NT2/D1 (cell line): ENCODE measurements around the gene LSM3.

Experiments
- DNase-seq: peaks from one replicate; pipeline ENCODE4 v3.0.0-alpha.2; 2011; ENCODE audit warnings: low read depth, low spot score
- H3K27me3 ChIP-seq: 2 replicates; pipeline ENCODE4 v1.6.0; 2011; ENCODE audit warnings: mild to moderate bottlenecking; ENCODE audit not compliant: insufficient read length, insufficient read depth
- H3K36me3 ChIP-seq: 2 replicates; pipeline ENCODE4 v1.6.1; 2011; ENCODE audit warnings: mild to moderate bottlenecking, low read length, mixed read lengths; ENCODE audit not compliant: insufficient read depth, insufficient read length
- H3K4me1 ChIP-seq: 2 replicates; pipeline ENCODE4 v1.5.1; 2011; ENCODE audit not compliant: insufficient read depth, insufficient read length
- H3K4me3 ChIP-seq: 2 replicates; pipeline ENCODE4 v1.5.1; 2011; ENCODE audit warnings: low read depth; ENCODE audit not compliant: insufficient read length
- H3K9ac ChIP-seq: 2 replicates; pipeline ENCODE4 v1.6.0; 2011; ENCODE audit warnings: low read depth; ENCODE audit not compliant: insufficient read length
- H3K9me3 ChIP-seq: 2 replicates; pipeline ENCODE4 v1.5.1; 2011; ENCODE audit warnings: mild to moderate bottlenecking, low read length; ENCODE audit not compliant: insufficient read depth
- SUZ12 ChIP-seq: IDR thresholded peaks from 2 replicates; pipeline ENCODE4 v1.6.1; 2011; ENCODE audit not compliant: insufficient read length, insufficient read depth; ENCODE audit errors: extremely low read depth
- YY1 ChIP-seq: IDR thresholded peaks from 2 replicates; pipeline ENCODE4 v1.6.1; 2011; ENCODE audit not compliant: insufficient read length, insufficient read depth
- ZNF274 ChIP-seq: IDR thresholded peaks from 2 replicates; pipeline ENCODE4 v1.6.1; 2011; ENCODE audit warnings: mild to moderate bottlenecking, low read depth, low read length

Gene LSM3

GRCh38 chr3:14246414-14246813 lies 67.8 kb downstream of the LSM3 start:
- Histone ChIP-seq H3K27me3 (no peaks in the 10 kb centered on the region), H3K4me3 (no peak overlapping the region), H3K36me3 (no peaks in the 10 kb centered on the region), H3K9ac (no peak overlapping the region), H3K9me3 (no peaks in the 10 kb centered on the region), H3K4me1 (no peaks in the 10 kb centered on the region)
- TF ChIP-seq YY1: no peak
- no peak for TF ChIP-seq SUZ12
- no peak for TF ChIP-seq ZNF274
- no peak for DNase-seq

DNA sequence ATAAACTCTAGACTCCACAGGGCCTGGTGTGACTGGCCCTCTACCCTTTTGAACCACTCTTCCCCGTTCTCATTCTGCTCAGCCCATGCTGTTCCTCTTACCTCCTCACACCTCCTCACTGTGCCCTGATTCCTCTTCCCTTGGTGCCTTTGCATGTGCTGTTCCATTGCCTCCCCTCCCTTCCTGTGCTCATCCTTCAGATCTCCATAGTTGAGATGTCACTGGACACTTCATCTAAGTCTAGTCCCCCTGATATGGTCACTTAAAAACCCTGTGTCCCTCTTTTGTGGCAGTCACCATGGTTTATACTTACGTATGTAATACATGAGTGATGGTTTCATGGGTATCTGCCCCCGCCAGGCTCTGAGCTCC lies 69.8 kb downstream of the LSM3 start:
- Histone ChIP-seq H3K9ac (no peak overlapping the region), H3K36me3 (no peaks in the 10 kb centered on the region), H3K9me3 (no peaks in the 10 kb centered on the region), H3K27me3 (peaks cover 3% of the 10 kb centered on the region), H3K4me3 (no peak overlapping the region), H3K4me1 (no peaks in the 10 kb centered on the region)
- TF ChIP-seq ZNF274 (no peak), YY1 (no peak), SUZ12 (no peak)
- no peak for DNase-seq

- H3K9ac ChIP-seq: no peak overlapping the region
These were observed 70.4 kb downstream of the LSM3 start for GRCh38 chr3:14248849-14249523.

More at GRCh38 chr3:14248849-14249523, 70.4 kb downstream of the LSM3 start:
- no peak overlapping the region for H3K4me3 ChIP-seq
- H3K9me3 ChIP-seq: no peaks in the 10 kb centered on the region
- H3K36me3 ChIP-seq: no peaks in the 10 kb centered on the region
- peaks cover 3% of the 10 kb centered on the region for H3K27me3 ChIP-seq
- TF ChIP-seq YY1 (no peak), SUZ12 (no peak), ZNF274 (no peak)
- no peak for DNase-seq
- no peaks in the 10 kb centered on the region for H3K4me1 ChIP-seq
